HCT116 (cell line): Measurements from ENCODE around the gene TMEM45A. TPM values are rescaled to one million over a fixed set of nuclear protein-coding genes. Genes with fewer than 3 reads are reported as not detected.

Source experiments
- ATAC-seq: fragments of 200-7000 bp; cut with Tn5 transposase; 2 replicates; pipeline ENCODE4 v1.9.1; 2020; ENCODE audit warnings: mild to moderate bottlenecking, moderate library complexity
- BruUV-seq: library from RNA; stranded (reverse); fragments of 400-500 nt; replicated peaks from 2 replicates; lab custom pipeline; 2021; lab: Mats Ljungman, UMichigan
- CTCF ChIA-PET: fragments of 300-600 bp; sonication (Branson Sonifier 250); formaldehyde crosslinking; loops from one replicate; lab custom pipeline; 2021; ENCODE audit warnings: antibody characterized with exemption; lab: Charles Lee
- POLR2A ChIA-PET: fragments of 300-600, 350-600 bp; sonication (Branson Sonifier 250); formaldehyde crosslinking; loops from one replicate; lab custom pipeline; 2021; ENCODE audit warnings: antibody characterized with exemption; lab: Charles Lee
- RAD21 ChIA-PET, 2 experiments: fragments of 300-600 bp; sonication (Branson Sonifier 250); formaldehyde crosslinking; loops; one replicate each; lab custom pipeline; 2023; ENCODE audit warnings: low total read pairs in 2 of 2; ENCODE audit not compliant: uncharacterized antibody in 2 of 2, unreplicated experiment in 2 of 2, low non-redundant PET in 1 of 2; lab: Charles Lee
- DNase-seq: peaks from one replicate; pipeline ENCODE4 v3.0.0-alpha.2; 2010; ENCODE audit warnings: low read depth, low spot score
- H2AFZ ChIP-seq: fragments of 200-600 bp; shearing (Covaris generic), sonication (generic); 2 replicates; pipeline ENCODE4 v1.6.1; 2017; ENCODE audit warnings: low read depth, mixed run types, mixed read lengths, antibody characterized with exemption, low read length; ENCODE audit not compliant: poor library complexity, severe bottlenecking
- H3K27ac ChIP-seq: 2 replicates; pipeline ENCODE4 v1.5.1; 2012; ENCODE audit warnings: low read depth, low read length
- H3K27me3 ChIP-seq: fragments of 200-600 bp; sonication (generic); 2 replicates; pipeline ENCODE4 v1.6.1; 2016; ENCODE audit warnings: mixed run types, low read length, mixed read lengths; ENCODE audit not compliant: insufficient read depth
- H3K36me3 ChIP-seq, 2 experiments: fragments of 200-500 bp in 1 of 2; fragments of 200-600 bp in 1 of 2; sonication (Bioruptor generic) in 1 of 2; sonication (generic) in 1 of 2; 2 replicates each; pipeline versions ENCODE4 v1.5.1 to v1.6.1; 2014 to 2016; ENCODE audit warnings: low read length in 2 of 2, inconsistent platforms in 1 of 2, mixed read lengths in 1 of 2, mixed run types in 1 of 2; ENCODE audit not compliant: insufficient read depth in 2 of 2, control insufficient read depth in 1 of 2
- H3K4me1 ChIP-seq, 2 experiments: fragments of 200-600 bp in 1 of 2; sonication (generic) in 1 of 2; 2 replicates each; pipeline versions ENCODE4 v1.5.1 to v1.6.1; 2012 to 2017; ENCODE audit warnings: low read length in 2 of 2, inconsistent platforms in 1 of 2, mild to moderate bottlenecking in 1 of 2, mixed read lengths in 1 of 2, mixed run types in 1 of 2, moderate library complexity in 1 of 2; ENCODE audit not compliant: insufficient read depth in 2 of 2, control insufficient read depth in 1 of 2
- H3K4me2 ChIP-seq: fragments of 200-600 bp; sonication (generic); 2 replicates; pipeline ENCODE4 v1.6.1; 2017; ENCODE audit warnings: mixed run types, low read length, mixed read lengths
- H3K4me3 ChIP-seq, 2 experiments: fragments of 200-600 bp in 1 of 2; sonication (generic) in 1 of 2; replicated peaks in 1 of 2; 2 replicates each; pipeline ENCODE4 v1.5.1; 2011 to 2016; ENCODE audit warnings: low read length in 2 of 2, control low read depth in 1 of 2, low read depth in 1 of 2, mild to moderate bottlenecking in 1 of 2, mixed read lengths in 1 of 2, mixed run types in 1 of 2
- H3K79me2 ChIP-seq: fragments of 200-600 bp; sonication (generic); 2 replicates; pipeline ENCODE4 v1.6.1; 2017; ENCODE audit warnings: mild to moderate bottlenecking, mixed run types, low read length, moderate library complexity, mixed read lengths; ENCODE audit not compliant: insufficient read depth
- H3K9ac ChIP-seq: fragments of 200-600 bp; sonication (generic); 2 replicates; pipeline ENCODE4 v1.6.1; 2016; ENCODE audit warnings: low read length, mixed read lengths
- H3K9me2 ChIP-seq: fragments of 200-600 bp; sonication (generic), shearing (Covaris generic); 2 replicates; pipeline ENCODE4 v1.6.1; 2017; ENCODE audit warnings: mixed run types, mild to moderate bottlenecking, moderate library complexity; ENCODE audit not compliant: insufficient read depth
- H3K9me3 ChIP-seq, 2 experiments: fragments of 200-500 bp in 1 of 2; fragments of 200-600 bp in 1 of 2; sonication (Bioruptor generic) in 1 of 2; sonication (generic) in 1 of 2; 2 replicates each; pipeline ENCODE4 v1.6.1; 2014 to 2017; ENCODE audit warnings: low read length in 2 of 2, mixed read lengths in 2 of 2, inconsistent platforms in 1 of 2, low read depth in 1 of 2, mild to moderate bottlenecking in 1 of 2, mixed run types in 1 of 2, moderate library complexity in 1 of 2; ENCODE audit not compliant: control insufficient read depth in 1 of 2, insufficient read depth in 1 of 2
- H4K20me1 ChIP-seq: fragments of 200-600 bp; sonication (generic), shearing (Covaris generic); 2 replicates; pipeline ENCODE4 v1.6.1; 2017; ENCODE audit warnings: mixed run types, mild to moderate bottlenecking, moderate library complexity; ENCODE audit not compliant: insufficient read depth
- ATF3 ChIP-seq: IDR thresholded peaks from 2 replicates; pipeline ENCODE4 v1.6.1; 2012
- CBX3 ChIP-seq: IDR thresholded peaks from 2 replicates; pipeline ENCODE4 v1.6.1; 2012; ENCODE audit warnings: low read depth
- CEBPB ChIP-seq: IDR thresholded peaks from 2 replicates; pipeline ENCODE4 v1.6.1; 2012; ENCODE audit warnings: low read depth
- CTCF ChIP-seq, 3 experiments: fragments of 200-600 bp in 1 of 3; sonication (generic) in 1 of 3; IDR thresholded peaks in 2 of 3; conservative IDR thresholded peaks in 1 of 3; 2 replicates each; pipeline ENCODE4 v1.5.1; 2012 to 2017; ENCODE audit warnings: low read depth in 2 of 3, low read length in 2 of 3, antibody characterized with exemption in 1 of 3, borderline replicate concordance in 1 of 3, control low read depth in 1 of 3, mild to moderate bottlenecking in 1 of 3, mixed read lengths in 1 of 3, mixed run types in 1 of 3, moderate library complexity in 1 of 3; ENCODE audit not compliant: insufficient read depth in 1 of 3
- EGR1 ChIP-seq: IDR thresholded peaks from 2 replicates; pipeline ENCODE4 v1.6.1; 2012; ENCODE audit warnings: low read depth
- EZH2phosphoT487 ChIP-seq: fragments of 200-600 bp; IDR thresholded peaks from 2 replicates; pipeline ENCODE4 v1.6.1; 2018; ENCODE audit warnings: antibody characterized with exemption, borderline replicate concordance
- FOSL1 ChIP-seq: IDR thresholded peaks from 2 replicates; pipeline ENCODE4 v1.6.1; 2012; ENCODE audit warnings: low read depth
- JUND ChIP-seq: IDR thresholded peaks from 2 replicates; pipeline ENCODE4 v1.6.1; 2012
- MAX ChIP-seq: IDR thresholded peaks from 2 replicates; pipeline ENCODE4 v1.6.1; 2012
- RAD21 ChIP-seq: IDR thresholded peaks from 2 replicates; pipeline ENCODE4 v1.6.1; 2012; ENCODE audit warnings: low read depth, mild to moderate bottlenecking
- SP1 ChIP-seq: IDR thresholded peaks from 2 replicates; pipeline ENCODE4 v1.6.1; 2012; ENCODE audit warnings: low read depth
- SRF ChIP-seq: IDR thresholded peaks from 2 replicates; pipeline ENCODE4 v1.6.1; 2012; ENCODE audit warnings: low read depth
- TCF7L2 ChIP-seq: IDR thresholded peaks from 2 replicates; pipeline ENCODE4 v1.7.0; 2011; ENCODE audit warnings: borderline replicate concordance, inconsistent platforms; ENCODE audit not compliant: insufficient read depth, insufficient read length; ENCODE audit errors: extremely low read depth
- YY1 ChIP-seq: IDR thresholded peaks from 2 replicates; pipeline ENCODE4 v1.6.1; 2011; ENCODE audit warnings: low read length, low read depth, moderate library complexity, mild to moderate bottlenecking; ENCODE audit not compliant: insufficient replicate concordance; ENCODE audit errors: extremely low read depth
- ZBTB33 ChIP-seq: IDR thresholded peaks from 2 replicates; pipeline ENCODE4 v1.6.1; 2011; ENCODE audit warnings: mild to moderate bottlenecking, low read length, moderate library complexity; ENCODE audit not compliant: insufficient replicate concordance; ENCODE audit errors: extremely low read depth
- ZFX ChIP-seq: fragments of 450-650 bp; IDR thresholded peaks from 2 replicates; pipeline ENCODE4 v1.6.1; 2017
- intact Hi-C: fragments of 100-400 bp; cut with micrococcal nuclease; formaldehyde crosslinking; loops from 2 replicates; pipeline ENCODE4 v1.10.0; 2022
- total RNA-seq: library from RNA; stranded (reverse); gene quantifications from one replicate; pipeline ENCODE4 v1.2.1, GENCODE V29; 2021; ENCODE audit not compliant: unreplicated experiment

Gene TMEM45A
- total RNA-seq, 1 experiment from 2014 or later, result 5.0 TPM

GRCh38 chr3:100578646-100579045, 86.2 kb downstream of the TMEM45A start:
- no peak overlapping the region for H3K4me2 ChIP-seq
- DNase-seq (no peak), ATAC-seq (no peak)
- H3K27ac ChIP-seq, result no peak overlapping the region
- no peak overlapping the region for H3K4me3 ChIP-seq
- H3K79me2 ChIP-seq, result no peaks in the 10 kb centered on the region
- H3K27me3 ChIP-seq, result no peaks in the 10 kb centered on the region
- RAD21 ChIA-PET, result no interaction called here
- CTCF ChIA-PET, result interaction anchor here (2.1 kb wide), 1 partner anchor 11 kb away, joined by 6 read pairs; no protein-coding TSS in a partner anchor
- POLR2A ChIA-PET, result no interaction called here
- no peaks in the 10 kb centered on the region for H3K9me3 ChIP-seq
- H3K9me2 ChIP-seq, result no peaks in the 10 kb centered on the region
- TF ChIP-seq CTCF (IDR thresholded peaks at IDR 0.05 in 2 of 3, conservative IDR thresholded peaks at IDR 0.05 in 1 of 3; ENCODE audit: borderline replicate concordance in 1 of 3, insufficient read depth in 1 of 3, low read depth in 2 of 3, low read length in 2 of 3) (no peak), SRF (no peak), CBX3 (no peak), ATF3 (no peak), JUND (no peak), FOSL1 (no peak)
- no peak overlapping the region for H2AFZ ChIP-seq
- H3K9ac ChIP-seq, result no peak overlapping the region
- no peaks in the 10 kb centered on the region for H4K20me1 ChIP-seq
- no peaks in the 10 kb centered on the region for H3K4me1 ChIP-seq
- no peaks in the 10 kb centered on the region for H3K36me3 ChIP-seq
- intact Hi-C loops, result no loop called here
- BruUV-seq, result no TSS peak

- ATAC-seq (no peak), DNase-seq (no peak)
- H2AFZ ChIP-seq, result no peak overlapping the region
- H3K9me2 ChIP-seq, result no peaks in the 10 kb centered on the region
- intact Hi-C loops, result no loop called here
- H3K4me2 ChIP-seq, result no peak overlapping the region
- no peak overlapping the region for H3K27ac ChIP-seq
- ChIA-PET RAD21 (no interaction called here), CTCF (no interaction called here)
- H3K4me1 ChIP-seq, result no peaks in the 10 kb centered on the region
- H3K27me3 ChIP-seq, result no peaks in the 10 kb centered on the region
- H3K79me2 ChIP-seq, result no peaks in the 10 kb centered on the region
- no peak overlapping the region for H3K9ac ChIP-seq
- H3K36me3 ChIP-seq, result no peaks in the 10 kb centered on the region
- TF ChIP-seq SRF, result no peak
- TF ChIP-seq CEBPB, result no peak
- TF ChIP-seq ATF3, result no peak
- no peak for TF ChIP-seq TCF7L2
- no peak for TF ChIP-seq ZBTB33
- no peak for TF ChIP-seq EZH2phosphoT487
- no peak for TF ChIP-seq EGR1
- TF ChIP-seq MAX, result no peak
- TF ChIP-seq RAD21, result no peak
- TF ChIP-seq ZFX, result no peak
- TF ChIP-seq SP1, result no peak
- TF ChIP-seq YY1, result no peak
- TF ChIP-seq, all 23 proteins: peak for 0
- POLR2A ChIA-PET, result no interaction called here
- no peaks in the 10 kb centered on the region for H3K9me3 ChIP-seq
- H3K4me3 ChIP-seq, result no peak overlapping the region
- no peaks in the 10 kb centered on the region for H4K20me1 ChIP-seq
- BruUV-seq, result no TSS peak
These were observed 87.7 kb downstream of the TMEM45A start for GRCh38 chr3:100580147-100580546.
